Measurements from ENCODE around the gene SAYSD1.

- TF ChIP-seq, protein P1, sequence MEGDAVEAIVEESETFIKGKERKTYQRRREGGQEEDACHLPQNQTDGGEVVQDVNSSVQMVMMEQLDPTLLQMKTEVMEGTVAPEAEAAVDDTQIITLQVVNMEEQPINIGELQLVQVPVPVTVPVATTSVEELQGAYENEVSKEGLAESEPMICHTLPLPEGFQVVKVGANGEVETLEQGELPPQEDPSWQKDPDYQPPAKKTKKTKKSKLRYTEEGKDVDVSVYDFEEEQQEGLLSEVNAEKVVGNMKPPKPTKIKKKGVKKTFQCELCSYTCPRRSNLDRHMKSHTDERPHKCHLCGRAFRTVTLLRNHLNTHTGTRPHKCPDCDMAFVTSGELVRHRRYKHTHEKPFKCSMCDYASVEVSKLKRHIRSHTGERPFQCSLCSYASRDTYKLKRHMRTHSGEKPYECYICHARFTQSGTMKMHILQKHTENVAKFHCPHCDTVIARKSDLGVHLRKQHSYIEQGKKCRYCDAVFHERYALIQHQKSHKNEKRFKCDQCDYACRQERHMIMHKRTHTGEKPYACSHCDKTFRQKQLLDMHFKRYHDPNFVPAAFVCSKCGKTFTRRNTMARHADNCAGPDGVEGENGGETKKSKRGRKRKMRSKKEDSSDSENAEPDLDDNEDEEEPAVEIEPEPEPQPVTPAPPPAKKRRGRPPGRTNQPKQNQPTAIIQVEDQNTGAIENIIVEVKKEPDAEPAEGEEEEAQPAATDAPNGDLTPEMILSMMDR (IDR thresholded peaks at IDR 0.05 in 2 of 3, conservative IDR thresholded peaks at IDR 0.05 in 1 of 3; ENCODE audit: insufficient read depth in 2 of 3, low read depth in 1 of 3, low read length in 3 of 3) = no peak
- TF ChIP-seq CBX8 (IDR thresholded peaks at IDR 0.05; ENCODE audit: borderline replicate concordance, extremely low read depth, low read depth, low read length, poor library complexity, severe bottlenecking) = no peak
- no peak for TF ChIP-seq ZFX (CRISPR knock-in tag; IDR thresholded peaks at IDR 0.05)
- no peak for TF ChIP-seq FOSL1 (tag; conservative IDR thresholded peaks at IDR 0.05)
Measured at GRCh38 chr6:39111280-39111679, 3.7 kb downstream of the SAYSD1 start.
